Measurements from ENCODE around the gene MKS1. TPM values are rescaled to one million over a fixed set of nuclear protein-coding genes. Genes with fewer than 3 reads are reported as not detected.

Gene MKS1
- total RNA-seq, 1 experiment from 2014 or later = 12.1 TPM

- Histone ChIP-seq H3K27me3 (ENCODE audit: control insufficient read depth, insufficient read depth, low read length) (no peaks in the 10 kb centered on the region; the same call in 1 of the 2 replicates), H3K27ac (ENCODE audit: low read length) (no peak overlapping the region), H3K36me3 (ENCODE audit: control insufficient read depth, insufficient read depth, low read length) (no peaks in the 10 kb centered on the region), H3K4me3 (ENCODE audit: low read depth in 2 of 2, low read length in 2 of 2) (no peak overlapping the region), H3K4me1 (ENCODE audit: control insufficient read depth, insufficient read depth, low read length) (no peaks in the 10 kb centered on the region), H3K9me3 (ENCODE audit: control insufficient read depth, insufficient read depth, low read depth, low read length) (no peaks in the 10 kb centered on the region)
- in situ Hi-C loops (cut with HindIII; ENCODE audit: low pct_unique_long_range_greater_than_20kb, low sequenced_read_pairs) (no loop called here), intact Hi-C loops (cut with micrococcal nuclease; ENCODE audit: unreplicated experiment) (no loop called here)
- DNase-seq (ENCODE audit: low read depth, low spot score) (no peak), ATAC-seq (no peak)
- TF ChIP-seq CTCF (IDR thresholded peaks at IDR 0.05) (no peak), REST (IDR thresholded peaks at IDR 0.05; ENCODE audit: insufficient read depth in 1 of 2, low read depth in 2 of 2, low read length in 1 of 2) (no peak), TCF7L2 (IDR thresholded peaks at IDR 0.05; ENCODE audit: low read depth, low read length) (no peak), POLR2AphosphoS5 (IDR thresholded peaks at IDR 0.05; ENCODE audit: low read depth, low read length) (no peak), SIN3A (IDR thresholded peaks at IDR 0.05; ENCODE audit: borderline replicate concordance, insufficient read depth, low read depth, low read length) (no peak)
- CTCF ChIA-PET = interaction anchor here (0.6 kb wide), 1 partner anchor 317 kb away, joined by 6 read pairs; no protein-coding TSS in a partner anchor
- POLR2A ChIA-PET = no interaction called here
- no TSS peak for BruUV-seq (replicated peaks)
Measured at GRCh38 chr17:58228679-58229078, 9.6 kb upstream of the MKS1 start.

GRCh38 chr17:58227733-58228132 lies 8.7 kb upstream of the MKS1 start:
- in situ Hi-C loops (cut with HindIII; ENCODE audit: low pct_unique_long_range_greater_than_20kb, low sequenced_read_pairs) (no loop called here), intact Hi-C loops (cut with micrococcal nuclease; ENCODE audit: unreplicated experiment) (no loop called here)
- no peaks in the 10 kb centered on the region for H3K36me3 ChIP-seq (ENCODE audit: control insufficient read depth, insufficient read depth, low read length)
- no peak for ATAC-seq
- POLR2A ChIA-PET = no interaction called here
- H3K4me1 ChIP-seq (ENCODE audit: control insufficient read depth, insufficient read depth, low read length) = no peaks in the 10 kb centered on the region
- BruUV-seq (replicated peaks) = no TSS peak
- H3K27ac ChIP-seq (ENCODE audit: low read length) = no peak overlapping the region
- TF ChIP-seq CTCF (IDR thresholded peaks at IDR 0.05) (no peak), REST (IDR thresholded peaks at IDR 0.05; ENCODE audit: insufficient read depth in 1 of 2, low read depth in 2 of 2, low read length in 1 of 2) (no peak), SIN3A (IDR thresholded peaks at IDR 0.05; ENCODE audit: borderline replicate concordance, insufficient read depth, low read depth, low read length) (no peak), TCF7L2 (IDR thresholded peaks at IDR 0.05; ENCODE audit: low read depth, low read length) (no peak), POLR2AphosphoS5 (IDR thresholded peaks at IDR 0.05; ENCODE audit: low read depth, low read length) (no peak)
- no peak for DNase-seq (ENCODE audit: low read depth, low spot score)
- CTCF ChIA-PET = no interaction called here
- no peak overlapping the region for H3K4me3 ChIP-seq (ENCODE audit: low read depth in 2 of 2, low read length in 2 of 2)
- H3K9me3 ChIP-seq (ENCODE audit: control insufficient read depth, insufficient read depth, low read depth, low read length) = no peaks in the 10 kb centered on the region
- no peaks in the 10 kb centered on the region; the same call in 1 of the 2 replicates for H3K27me3 ChIP-seq (ENCODE audit: control insufficient read depth, insufficient read depth, low read length)
